Subcutaneous adipose tissue (tissue), 4 donors: ENCODE measurements around the gene ZXDC. TPM values are rescaled to one million over a fixed set of nuclear protein-coding genes. Genes with fewer than 3 reads are reported as not detected.

Experiments used
- total RNA-seq, 4 donors: library from RNA; depleted of rRNA; stranded (reverse); fragments of >200 nt; gene quantifications; one replicate each; pipeline ENCODE4 v1.1.0, GENCODE V29; 2016
- TF ChIP-seq, protein P1 (sequence below): fragments of 450-650 bp; IDR thresholded peaks from one replicate; pipeline ENCODE4 v1.5.1; 2016; ENCODE audit warnings: low read depth, mild to moderate bottlenecking, control low read depth, antibody characterized with exemption, moderate library complexity

The ZXDC gene
- total RNA-seq, 4 donors from 2014 or later: 24.0 to 44.8 (median 26.3) TPM

DNA sequence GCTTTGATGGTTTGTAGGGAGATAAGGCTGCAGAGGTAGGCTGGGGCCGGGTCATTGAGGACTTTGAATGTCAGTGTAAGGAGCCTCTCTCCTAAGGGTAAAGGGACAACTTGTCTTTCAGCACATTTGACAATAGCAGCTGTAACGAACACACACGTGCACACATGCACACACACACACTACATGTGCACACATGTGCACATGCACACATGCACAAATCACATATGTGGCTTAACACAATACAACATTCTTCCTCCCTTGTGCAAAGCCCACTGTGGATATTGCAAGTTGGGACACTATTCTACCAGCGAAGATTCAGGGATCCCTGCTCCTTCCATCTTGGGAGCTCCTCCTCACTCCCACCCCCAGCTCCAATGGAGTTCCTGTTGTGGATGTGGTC is 82.1 kb downstream of the ZXDC start:
- TF ChIP-seq, protein P1, sequence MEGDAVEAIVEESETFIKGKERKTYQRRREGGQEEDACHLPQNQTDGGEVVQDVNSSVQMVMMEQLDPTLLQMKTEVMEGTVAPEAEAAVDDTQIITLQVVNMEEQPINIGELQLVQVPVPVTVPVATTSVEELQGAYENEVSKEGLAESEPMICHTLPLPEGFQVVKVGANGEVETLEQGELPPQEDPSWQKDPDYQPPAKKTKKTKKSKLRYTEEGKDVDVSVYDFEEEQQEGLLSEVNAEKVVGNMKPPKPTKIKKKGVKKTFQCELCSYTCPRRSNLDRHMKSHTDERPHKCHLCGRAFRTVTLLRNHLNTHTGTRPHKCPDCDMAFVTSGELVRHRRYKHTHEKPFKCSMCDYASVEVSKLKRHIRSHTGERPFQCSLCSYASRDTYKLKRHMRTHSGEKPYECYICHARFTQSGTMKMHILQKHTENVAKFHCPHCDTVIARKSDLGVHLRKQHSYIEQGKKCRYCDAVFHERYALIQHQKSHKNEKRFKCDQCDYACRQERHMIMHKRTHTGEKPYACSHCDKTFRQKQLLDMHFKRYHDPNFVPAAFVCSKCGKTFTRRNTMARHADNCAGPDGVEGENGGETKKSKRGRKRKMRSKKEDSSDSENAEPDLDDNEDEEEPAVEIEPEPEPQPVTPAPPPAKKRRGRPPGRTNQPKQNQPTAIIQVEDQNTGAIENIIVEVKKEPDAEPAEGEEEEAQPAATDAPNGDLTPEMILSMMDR: no peak

GRCh38 chr3:126392246-126392645 is 83.4 kb downstream of the ZXDC start:
- TF ChIP-seq, protein P1: no peak

- TF ChIP-seq, protein P1: no peak
These were observed 84.1 kb downstream of the ZXDC start for GRCh38 chr3:126391631-126392030.

- TF ChIP-seq, protein P1: no peak
These were observed 84.9 kb downstream of the ZXDC start for GRCh38 chr3:126390751-126391150.

DNA sequence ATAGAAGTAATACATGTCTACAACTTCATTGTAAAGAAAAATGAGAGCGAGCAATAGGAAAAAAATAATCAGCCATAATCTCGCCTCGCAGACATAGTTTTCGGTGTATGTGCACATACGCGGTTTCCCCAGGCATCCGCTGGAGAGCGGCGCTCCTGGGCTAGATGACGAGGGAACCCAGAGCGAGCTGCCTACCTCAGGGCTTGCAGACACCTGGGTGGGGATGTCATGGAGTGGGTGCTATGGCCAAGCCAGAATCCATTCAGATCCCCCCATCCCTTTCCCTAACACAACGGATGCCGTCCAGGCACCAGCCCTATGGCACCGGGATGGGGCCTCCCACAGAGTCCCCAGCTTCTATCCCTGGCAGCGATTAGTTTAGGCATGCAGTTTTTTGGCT is 85.5 kb downstream of the ZXDC start:
- TF ChIP-seq, protein P1: no peak

DNA sequence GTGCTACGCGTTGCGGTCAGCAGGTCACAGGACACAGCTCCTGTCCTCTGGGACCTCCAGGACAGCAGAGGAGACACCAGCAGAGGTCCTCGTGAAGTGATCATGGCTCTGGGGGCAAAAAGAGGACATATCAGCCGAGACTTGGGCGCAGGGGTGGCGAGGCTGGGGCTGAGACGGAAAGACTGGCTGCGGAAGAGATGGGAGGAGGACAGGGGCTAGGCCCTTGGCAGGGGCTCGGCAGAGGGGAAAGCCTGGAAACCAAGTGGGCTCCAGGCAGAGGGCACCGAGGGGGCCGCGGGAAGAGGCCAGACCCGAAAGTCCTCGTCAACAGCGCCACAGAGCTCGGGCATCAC is 85.9 kb downstream of the ZXDC start:
- TF ChIP-seq, protein P1: no peak

GRCh38 chr3:126389112-126389793 is 86.4 kb downstream of the ZXDC start:
- TF ChIP-seq, protein P1: no peak

Other genes with a start within 250 kb of the ZXDC start
- 100 to 1,000 TPM in 1 of 4 donors, 10 to 100 TPM in 3; 51.3 to 147 (median 73.0) TPM for gene KLF15, start 118.5 kb downstream of the ZXDC start, total RNA-seq
- not detected for gene CFAP100, start 81.0 kb downstream of the ZXDC start, total RNA-seq
- not detected for gene UROC1, start 41.9 kb upstream of the ZXDC start, total RNA-seq
- 1 to 10 TPM in 3 of 4 donors, under 1 TPM in 1; 0.66 to 2.5 (median 1.3) TPM for gene CHST13, start 48.3 kb upstream of the ZXDC start, total RNA-seq
- gene C3orf22, start 83.0 kb upstream of the ZXDC start, total RNA-seq: not detected
- 10 to 100 TPM; 10.9 to 19.2 (median 13.4) TPM for gene TXNRD3, start 179.2 kb upstream of the ZXDC start, total RNA-seq
- 10 to 100 TPM in 2 of 4 donors, 1 to 10 TPM in 2; 2.0 to 11.5 (median 10.0) TPM for gene CHCHD6, start 228.3 kb upstream of the ZXDC start, total RNA-seq